GOT3 (cell line): ENCODE measurements around the gene LTB.

Source experiments
- DNase-seq: peaks from one replicate; lab custom pipeline; 2025; ENCODE audit warnings: mixed read lengths; lab: John Stamatoyannopoulos, UW

Gene LTB

GRCh38 chr6:31576897-31577578 is 5.2 kb downstream of the LTB start:
- DNase-seq = no peak

- no peak for DNase-seq
Measured at GRCh38 chr6:31575952-31576685, 6.1 kb downstream of the LTB start.

GRCh38 chr6:31575335-31575901 is 6.8 kb downstream of the LTB start, which contains the start of gene TNF:
Gene TNF, plus strand, starts transcription at chr6:31575565. Its CDS starts 177 bp downstream, at chr6:31575742.
- no peak for DNase-seq

GRCh38 chr6:31574106-31575061 is 7.8 kb downstream of the LTB start:
- DNase-seq = no peak

GRCh38 chr6:31573239-31574105 is 8.8 kb downstream of the LTB start:
- DNase-seq = no peak

GRCh38 chr6:31572041-31572911 is 9.9 kb downstream of the LTB start, which contains the start of gene LTA:
Gene LTA, plus strand, starts transcription at chr6:31572289. Its CDS starts 454 bp downstream, at chr6:31572743.
- DNase-seq = no peak

- no peak for DNase-seq
Measured at GRCh38 chr6:31569861-31570536, 12.2 kb downstream of the LTB start.

GRCh38 chr6:31568537-31568961 is 13.7 kb downstream of the LTB start:
- DNase-seq = no peak

GRCh38 chr6:31567531-31568370 is 14.5 kb downstream of the LTB start:
- no peak for DNase-seq

GRCh38 chr6:31560697-31561058 is 21.5 kb downstream of the LTB start:
- DNase-seq = no peak

- DNase-seq = no peak
Measured at GRCh38 chr6:31559958-31560696, 22.1 kb downstream of the LTB start.

- DNase-seq = no peak
Measured at GRCh38 chr6:31559606-31559957, 22.6 kb downstream of the LTB start.

GRCh38 chr6:31558631-31559500 is 23.4 kb downstream of the LTB start:
- DNase-seq = no peak

GRCh38 chr6:31558318-31558625 is 24.0 kb downstream of the LTB start:
- no peak for DNase-seq

- no peak for DNase-seq
Measured at GRCh38 chr6:31557443-31558317, 24.5 kb downstream of the LTB start.

- no peak for DNase-seq
Measured at GRCh38 chr6:31556307-31556706, 25.9 kb downstream of the LTB start.
